Myometrial cell (primary cell): Measurements from ENCODE around the gene GPR35. TPM values are rescaled to one million over a fixed set of nuclear protein-coding genes. Genes with fewer than 3 reads are reported as not detected.

Source experiments
- total RNA-seq: library from RNA; depleted of rRNA; stranded (reverse); fragments of >200 nt; gene quantifications from 2 replicates; pipeline ENCODE4 v1.2.3, GENCODE V29; 2015

GPR35 gene
- not detected in 2 replicates for total RNA-seq

GRCh38 chr2:240624950-240625621 is at the start of gene GPR35:
Gene GPR35 (plus strand): TSS chr2:240625480. CDS start chr2:240629953, 4,473 bp downstream.

GRCh38 chr2:240586198-240586918 is 38.9 kb upstream of the GPR35 start, which contains the start of gene CAPN10:
Gene CAPN10 (plus strand): TSS chr2:240586734. CDS start chr2:240586912, 178 bp downstream.

Other genes with a start within 250 kb of the GPR35 start
- 137 and 142 TPM in 2 replicates for gene GPC1, start 189.8 kb upstream of the GPR35 start, total RNA-seq
- gene ANKMY1, start 67.5 kb upstream of the GPR35 start, total RNA-seq, result 5.0 and 6.9 TPM in 2 replicates
- gene DUSP28, start 65.1 kb upstream of the GPR35 start, total RNA-seq, result 1.9 and 7.2 TPM in 2 replicates
- 12.1 and 18.3 TPM in 2 replicates for gene RNPEPL1, start 57.0 kb upstream of the GPR35 start, total RNA-seq
- 18.5 and 20.4 TPM in 2 replicates for gene CAPN10, start 38.7 kb upstream of the GPR35 start, total RNA-seq
- gene AQP12B, start 57.4 kb downstream of the GPR35 start, total RNA-seq, result not detected in 2 replicates
- not detected in 2 replicates for gene AQP12A, start 66.4 kb downstream of the GPR35 start, total RNA-seq
- 0.29 TPM in 1 of 2 replicates, not detected in the other for gene KIF1A, start 194.7 kb downstream of the GPR35 start, total RNA-seq
- gene AGXT, start 243.3 kb downstream of the GPR35 start, total RNA-seq, result not detected in 2 replicates